Esophagus squamous epithelium (tissue), 5 donors: Measurements from ENCODE around the gene AKR1C2. TPM values are rescaled to one million over a fixed set of nuclear protein-coding genes. Genes with fewer than 3 reads are reported as not detected.

ENCODE experiments used
- DNase-seq: peaks from one replicate; lab custom pipeline; 2025; lab: John Stamatoyannopoulos, UW
- H3K27ac ChIP-seq, 4 donors: fragments of 200-600 bp; sonication (generic); one replicate each; pipeline ENCODE4 v1.5.1; 2016 to 2019; ENCODE audit warnings: mild to moderate bottlenecking in 1 of 4
- H3K27me3 ChIP-seq, 4 donors: fragments of 200-600 bp; sonication (generic); 1 replicate in 3 of 4; 2 replicates in 1 of 4; pipeline versions ENCODE4 v1.5.1 to v1.6.0; 2017 to 2021; ENCODE audit warnings: antibody characterized with exemption in 1 of 4
- H3K36me3 ChIP-seq, 3 donors: fragments of 200-600 bp; sonication (generic); one replicate each; pipeline ENCODE4 v1.5.1; 2016 to 2019
- H3K4me1 ChIP-seq, 3 donors: fragments of 200-600 bp; sonication (generic); one replicate each; pipeline ENCODE4 v1.5.1; 2017 to 2019
- H3K4me3 ChIP-seq, 4 donors: fragments of 200-600 bp; sonication (generic); 1 replicate in 3 of 4; 2 replicates in 1 of 4; pipeline ENCODE4 v1.5.1; 2016 to 2019; ENCODE audit warnings: mild to moderate bottlenecking in 2 of 4, moderate library complexity in 1 of 4
- H3K9me3 ChIP-seq, 3 donors: fragments of 200-600 bp; sonication (generic); one replicate each; pipeline ENCODE4 v1.5.1; 2016 to 2019
- POLR2A ChIP-seq, 4 donors: fragments of 450-650 bp; IDR thresholded peaks; one replicate each; pipeline ENCODE4 v1.6.1; 2017; ENCODE audit warnings: antibody characterized with exemption in 4 of 4, mild to moderate bottlenecking in 4 of 4, moderate library complexity in 3 of 4
- WGBS, 2 donors: methylation state at CpG; one replicate each; pipeline ENCODE4 v1.1.5; 2018; 5-methylcytosine and 5-hydroxymethylcytosine counted together
- intact Hi-C: fragments of 100-400 bp; cut with DNase I; formaldehyde crosslinking; loops from one replicate; pipeline ENCODE4 v1.15.0; 2022
- total RNA-seq, 4 donors: library from RNA; depleted of rRNA; stranded (reverse); fragments of >200 nt; gene quantifications; one replicate each; pipeline ENCODE4 v1.1.0, GENCODE V29; 2016
- TF ChIP-seq, protein P1 (sequence below), 6 experiments: fragments of 450-650 bp in 4 of 6; fragments of 200-600 bp in 2 of 6; sonication (generic) in 2 of 6; IDR thresholded peaks; one replicate each; pipeline ENCODE4 v1.5.1; 2016 to 2019; ENCODE audit warnings: antibody characterized with exemption in 6 of 6, mild to moderate bottlenecking in 4 of 6, moderate library complexity in 4 of 6
- donor health status: DM: yes; HTN: yes; CAD: no.

AKR1C2 gene
- total RNA-seq, 4 donors from 2014 or later = 133 to 686 (median 378) TPM

- WGBS, 2 donors = 15 to 20% methylated on average over 5 of the region's 5 CpGs
- intact Hi-C loops = no loop called here
- DNase-seq = no peak
- no peaks in the 10 kb centered on the region for H3K9me3 ChIP-seq
- TF ChIP-seq, protein P1, sequence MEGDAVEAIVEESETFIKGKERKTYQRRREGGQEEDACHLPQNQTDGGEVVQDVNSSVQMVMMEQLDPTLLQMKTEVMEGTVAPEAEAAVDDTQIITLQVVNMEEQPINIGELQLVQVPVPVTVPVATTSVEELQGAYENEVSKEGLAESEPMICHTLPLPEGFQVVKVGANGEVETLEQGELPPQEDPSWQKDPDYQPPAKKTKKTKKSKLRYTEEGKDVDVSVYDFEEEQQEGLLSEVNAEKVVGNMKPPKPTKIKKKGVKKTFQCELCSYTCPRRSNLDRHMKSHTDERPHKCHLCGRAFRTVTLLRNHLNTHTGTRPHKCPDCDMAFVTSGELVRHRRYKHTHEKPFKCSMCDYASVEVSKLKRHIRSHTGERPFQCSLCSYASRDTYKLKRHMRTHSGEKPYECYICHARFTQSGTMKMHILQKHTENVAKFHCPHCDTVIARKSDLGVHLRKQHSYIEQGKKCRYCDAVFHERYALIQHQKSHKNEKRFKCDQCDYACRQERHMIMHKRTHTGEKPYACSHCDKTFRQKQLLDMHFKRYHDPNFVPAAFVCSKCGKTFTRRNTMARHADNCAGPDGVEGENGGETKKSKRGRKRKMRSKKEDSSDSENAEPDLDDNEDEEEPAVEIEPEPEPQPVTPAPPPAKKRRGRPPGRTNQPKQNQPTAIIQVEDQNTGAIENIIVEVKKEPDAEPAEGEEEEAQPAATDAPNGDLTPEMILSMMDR (IDR thresholded peaks at IDR 0.05) = no peak
- no peak for TF ChIP-seq POLR2A (IDR thresholded peaks at IDR 0.05)
- H3K4me1 ChIP-seq = peaks cover 5 to 68% (median 31%) of the 10 kb centered on the region in 3 donors
- no peak overlapping the region for H3K4me3 ChIP-seq
- H3K36me3 ChIP-seq = no peaks in the 10 kb centered on the region
- H3K27me3 ChIP-seq = no peaks in the 10 kb centered on the region
- peak overlapping the region; percentile 73 to 86 (median 80) for H3K27ac ChIP-seq
These were observed 55.7 kb downstream of the AKR1C2 start for GRCh38 chr10:4947635-4948596.

DNA sequence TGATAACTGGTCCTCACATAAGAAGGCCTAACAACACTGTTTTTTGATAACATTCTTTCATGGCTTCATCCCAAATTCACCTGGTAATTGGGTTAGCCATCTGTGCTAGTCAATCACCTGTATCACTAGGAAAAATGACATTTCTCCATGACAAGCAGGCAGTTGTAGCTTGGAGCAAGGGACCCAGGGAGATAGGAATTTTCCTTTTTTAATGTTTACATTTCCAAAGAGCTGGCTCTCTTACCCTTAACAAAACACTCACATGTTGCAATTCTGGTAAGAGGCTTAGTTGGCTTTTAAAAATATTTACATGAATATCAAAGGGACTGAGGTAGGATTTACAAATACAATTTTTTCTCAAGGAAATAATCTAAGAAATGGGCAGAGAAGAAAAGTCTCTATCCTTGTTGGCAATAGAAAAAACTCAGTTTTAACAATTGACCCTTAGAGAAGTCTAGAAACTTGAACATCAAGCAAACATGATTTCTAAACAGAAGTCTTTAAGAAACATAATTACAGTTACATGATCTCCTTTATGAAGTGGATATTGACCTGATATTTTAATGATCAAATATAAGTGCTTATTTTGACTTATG is 56.5 kb downstream of the AKR1C2 start:
- DNase-seq = no peak
- Histone ChIP-seq H3K9me3 (no peaks in the 10 kb centered on the region), H3K27ac (peak overlapping the region; percentile 73 to 86 (median 80)), H3K36me3 (no peaks in the 10 kb centered on the region), H3K4me1 (peaks cover 11 to 69% (median 35%) of the 10 kb centered on the region in 3 donors), H3K4me3 (no peak overlapping the region), H3K27me3 (no peaks in the 10 kb centered on the region)
- intact Hi-C loops = no loop called here
- TF ChIP-seq POLR2A (IDR thresholded peaks at IDR 0.05) = no peak
- TF ChIP-seq, protein P1 (IDR thresholded peaks at IDR 0.05) = no peak

DNA sequence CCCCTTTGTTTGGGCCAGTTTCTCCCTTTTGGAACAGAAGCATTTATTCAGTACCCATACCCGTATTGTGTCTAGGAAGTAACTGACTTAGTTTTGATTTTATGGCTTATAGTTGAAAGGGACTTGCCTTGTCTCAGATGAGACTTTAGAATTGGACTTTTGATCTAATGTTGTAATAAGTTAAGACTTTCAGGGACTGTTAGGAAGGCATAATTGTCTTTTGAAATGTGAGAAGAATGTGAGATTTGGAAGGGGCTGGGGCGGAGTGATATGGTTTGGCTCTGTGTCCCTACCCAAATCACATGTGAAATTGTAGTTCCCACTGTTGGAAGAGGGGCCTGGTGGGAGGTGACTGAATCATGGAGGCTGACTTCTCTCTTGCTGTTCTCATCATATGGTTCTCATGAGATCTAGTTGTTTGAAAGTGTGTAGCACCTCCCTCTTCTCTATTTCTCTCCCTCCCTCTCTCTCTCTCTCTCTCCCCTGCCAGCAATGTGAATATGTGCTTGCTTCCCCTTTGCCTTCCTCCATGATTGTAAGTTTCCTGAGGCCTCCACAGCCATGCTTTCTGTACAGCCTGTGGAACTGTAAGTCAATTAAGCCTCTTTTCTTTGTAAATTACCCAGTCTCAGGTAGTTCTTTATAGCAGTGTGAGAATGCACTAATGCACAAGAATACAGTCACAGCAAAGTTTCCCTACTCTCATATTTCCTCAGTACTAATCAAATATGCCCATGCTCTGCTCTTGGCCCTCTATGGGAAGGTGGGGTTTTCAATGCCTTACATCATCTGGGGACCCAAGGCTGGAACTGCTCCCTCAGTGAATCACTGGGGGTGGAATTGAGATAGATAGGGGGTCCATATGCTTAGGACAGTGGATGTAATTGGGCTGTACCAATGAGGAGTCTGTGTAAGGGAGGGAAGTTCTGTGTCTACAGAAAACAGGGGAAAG is 57.6 kb downstream of the AKR1C2 start:
- Histone ChIP-seq H3K36me3 (no peaks in the 10 kb centered on the region), H3K27me3 (no peaks in the 10 kb centered on the region), H3K9me3 (no peaks in the 10 kb centered on the region), H3K27ac (peak overlapping the region; percentile 5 to 86 (median 44)), H3K4me3 (no peak overlapping the region), H3K4me1 (peaks cover 17 to 70% (median 43%) of the 10 kb centered on the region in 3 donors)
- no peak for DNase-seq
- TF ChIP-seq, protein P1 (IDR thresholded peaks at IDR 0.05) = no peak
- no peak for TF ChIP-seq POLR2A (IDR thresholded peaks at IDR 0.05)
- 82 to 95% methylated on average over 2 of the region's 2 CpGs for WGBS, 2 donors
- intact Hi-C loops = no loop called here

DNA sequence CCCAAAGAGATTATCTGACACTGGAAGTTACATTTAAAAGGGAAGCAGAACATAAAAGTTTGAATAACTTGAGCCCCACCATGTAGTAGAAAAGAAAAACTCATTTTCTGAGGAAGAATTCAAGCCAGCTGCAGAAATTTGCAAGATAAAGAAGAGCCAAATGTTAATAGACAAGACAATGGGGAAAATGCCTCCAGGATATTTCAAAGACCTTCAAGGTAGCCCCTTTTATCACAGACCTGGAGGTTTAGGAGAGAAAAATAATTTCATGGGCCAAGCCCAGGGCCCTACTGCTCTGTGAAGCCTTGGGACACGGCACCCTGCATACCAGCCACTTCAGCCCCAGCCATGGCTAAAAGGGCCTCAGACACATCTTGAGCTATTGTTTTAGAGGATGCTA is 58.8 kb downstream of the AKR1C2 start:
- Histone ChIP-seq H3K27ac (peak overlapping the region in 3 of 4 donors; percentile 28 to 86 (median 82)), H3K4me1 (peaks cover 24 to 81% (median 49%) of the 10 kb centered on the region in 3 donors)
- intact Hi-C loops = no loop called here

More for the DNA sequence above, 58.8 kb downstream of the AKR1C2 start:
- no peak for TF ChIP-seq POLR2A (IDR thresholded peaks at IDR 0.05)
- TF ChIP-seq, protein P1 (IDR thresholded peaks at IDR 0.05) = no peak
- Histone ChIP-seq H3K36me3 (no peaks in the 10 kb centered on the region), H3K27me3 (no peaks in the 10 kb centered on the region), H3K9me3 (no peaks in the 10 kb centered on the region), H3K4me3 (no peak overlapping the region)
- 80% methylated on average over 1 of the region's 1 CpG; no CpG with 5 or more reads in 1 of the 2 donors for WGBS, 2 donors
- no peak for DNase-seq
